IMR-90 (cell line): Measurements from ENCODE around the gene FCHSD2. TPM values are rescaled to one million over a fixed set of nuclear protein-coding genes. Genes with fewer than 3 reads are reported as not detected.

Experiments used
- ATAC-seq: fragments of 200-7000 bp; cut with Tn5 transposase; 2 replicates; pipeline ENCODE4 v1.9.1; 2020; ENCODE audit warnings: low read depth, mild to moderate bottlenecking, moderate library complexity
- BruUV-seq: library from RNA; stranded (reverse); fragments of 400-500 nt; replicated peaks from 2 replicates; lab custom pipeline; 2021; lab: Mats Ljungman, UMichigan
- CTCF ChIA-PET: fragments of 300-600 bp; formaldehyde crosslinking; extraction: SDS; loops from one replicate; lab custom pipeline; 2021; ENCODE audit warnings: antibody characterized with exemption; lab: Yijun Ruan, JAX
- POLR2A ChIA-PET: fragments of 300-600 bp; sonication (Branson Sonifier 250); formaldehyde crosslinking; loops from one replicate; lab custom pipeline; 2022; ENCODE audit warnings: antibody characterized with exemption; ENCODE audit not compliant: unreplicated experiment; lab: Charles Lee
- DNase-seq: peaks from one replicate; pipeline ENCODE4 v3.0.0; 2013
- H2AFZ ChIP-seq: replicated peaks from 2 replicates; pipeline ENCODE3; 2013; ENCODE audit warnings: low read length, mild to moderate bottlenecking; ENCODE audit not compliant: poor library complexity
- H2AK5ac ChIP-seq: 2 replicates; pipeline ENCODE4 v1.6.1; 2013; ENCODE audit warnings: low read depth, low read length, inconsistent platforms
- H2AK9ac ChIP-seq: replicated peaks from 2 replicates; pipeline ENCODE3; 2013; ENCODE audit warnings: mild to moderate bottlenecking, low read depth, low read length, moderate library complexity; ENCODE audit not compliant: poor library complexity
- H2BK120ac ChIP-seq: 2 replicates; pipeline ENCODE4 v1.6.1; 2013; ENCODE audit warnings: low read depth, low read length, inconsistent platforms
- H2BK15ac ChIP-seq: 3 replicates; pipeline ENCODE4 v1.6.1; 2013; ENCODE audit warnings: low read depth, low read length, inconsistent platforms
- H2BK20ac ChIP-seq: 2 replicates; pipeline ENCODE4 v1.6.1; 2013; ENCODE audit warnings: low read depth, mild to moderate bottlenecking, inconsistent platforms, low read length, moderate library complexity
- H2BK5ac ChIP-seq: 2 replicates; pipeline ENCODE4 v1.6.1; 2013; ENCODE audit warnings: mild to moderate bottlenecking, low read depth, low read length, inconsistent platforms; ENCODE audit not compliant: poor library complexity, severe bottlenecking
- H3K14ac ChIP-seq: replicated peaks from 2 replicates; pipeline ENCODE4 v1.6.1; 2013; ENCODE audit warnings: low read depth, low read length, inconsistent platforms
- H3K18ac ChIP-seq: 2 replicates; pipeline ENCODE4 v1.6.1; 2013; ENCODE audit warnings: low read depth, low read length, control low read depth
- H3K23ac ChIP-seq: 2 replicates; pipeline ENCODE4 v1.6.1; 2013; ENCODE audit warnings: low read depth, low read length, inconsistent platforms
- H3K27ac ChIP-seq: 2 replicates; pipeline ENCODE4 v1.5.1; 2013; ENCODE audit warnings: mild to moderate bottlenecking, control low read depth, low read length; ENCODE audit not compliant: insufficient read depth
- H3K27me3 ChIP-seq: 2 replicates; pipeline ENCODE4 v1.6.1; 2013; ENCODE audit warnings: low read length; ENCODE audit not compliant: control insufficient read depth, insufficient read depth
- H3K36me3 ChIP-seq: 2 replicates; pipeline ENCODE4 v1.6.1; 2013; ENCODE audit warnings: low read length, mixed read lengths; ENCODE audit not compliant: control insufficient read depth, insufficient read depth
- H3K4ac ChIP-seq: 2 replicates; pipeline ENCODE4 v1.6.1; 2013; ENCODE audit warnings: low read depth, low read length, inconsistent platforms
- H3K4me1 ChIP-seq: 2 replicates; pipeline ENCODE4 v1.6.1; 2013; ENCODE audit warnings: low read length, mixed read lengths; ENCODE audit not compliant: control insufficient read depth, insufficient read depth
- H3K4me2 ChIP-seq: 2 replicates; pipeline ENCODE4 v1.6.1; 2013; ENCODE audit warnings: low read depth, mild to moderate bottlenecking, control low read depth, low read length, moderate library complexity
- H3K4me3 ChIP-seq: 2 replicates; pipeline ENCODE4 v1.5.1; 2013; ENCODE audit warnings: low read depth, mild to moderate bottlenecking, control low read depth, low read length, moderate library complexity; ENCODE audit not compliant: insufficient read depth
- H3K56ac ChIP-seq: 2 replicates; pipeline ENCODE4 v1.6.1; 2013; ENCODE audit warnings: low read length, inconsistent platforms; ENCODE audit not compliant: insufficient read depth; ENCODE audit errors: extremely low read depth
- H3K79me1 ChIP-seq, 2 experiments: 2 replicates each; pipeline ENCODE4 v1.6.1; 2013; ENCODE audit warnings: low read length in 2 of 2, inconsistent platforms in 1 of 2, low read depth in 1 of 2
- H3K9ac ChIP-seq: 2 replicates; pipeline ENCODE4 v1.6.1; 2013; ENCODE audit warnings: low read depth, low read length, control low read depth
- H3K9me1 ChIP-seq: 2 replicates; pipeline ENCODE4 v1.6.1; 2013; ENCODE audit warnings: low read length, inconsistent platforms; ENCODE audit not compliant: insufficient read depth
- H3K9me3 ChIP-seq: 2 replicates; pipeline ENCODE4 v1.6.1; 2013; ENCODE audit warnings: low read length; ENCODE audit not compliant: control insufficient read depth, insufficient read depth
- H4K20me1 ChIP-seq: 2 replicates; pipeline ENCODE4 v1.6.1; 2013; ENCODE audit warnings: low read length, inconsistent platforms; ENCODE audit not compliant: insufficient read depth
- H4K5ac ChIP-seq: 2 replicates; pipeline ENCODE4 v1.6.1; 2013; ENCODE audit warnings: mild to moderate bottlenecking, low read depth, low read length, control low read depth
- H4K8ac ChIP-seq, 2 experiments: 2 replicates each; pipeline ENCODE4 v1.6.1; 2013; ENCODE audit warnings: low read depth in 2 of 2, low read length in 2 of 2, control low read depth in 1 of 2, inconsistent platforms in 1 of 2
- H4K91ac ChIP-seq: 2 replicates; pipeline ENCODE4 v1.6.1; 2013; ENCODE audit warnings: low read depth, low read length, inconsistent platforms; ENCODE audit not compliant: insufficient read depth
- BHLHE40 ChIP-seq: fragments of 150-350 bp; IDR thresholded peaks from 2 replicates; pipeline ENCODE4 v1.6.1; 2016; ENCODE audit warnings: mild to moderate bottlenecking, low read depth, low read length
- CEBPB ChIP-seq: IDR thresholded peaks from 2 replicates; pipeline ENCODE4 v1.6.1; 2012; ENCODE audit warnings: low read depth, low read length, improper control_type of control experiment
- CHD1 ChIP-seq: IDR thresholded peaks from 2 replicates; pipeline ENCODE4 v1.6.1; 2012; ENCODE audit warnings: low read depth, low read length, improper control_type of control experiment
- CTCF ChIP-seq: conservative IDR thresholded peaks from 2 replicates; pipeline ENCODE4 v1.5.1; 2012; ENCODE audit warnings: mild to moderate bottlenecking, low read depth, low read length, improper control_type of control experiment
- FOS ChIP-seq: fragments of 150-350 bp; IDR thresholded peaks from 2 replicates; pipeline ENCODE4 v1.6.1; 2016; ENCODE audit warnings: low read depth, low read length
- MAFK ChIP-seq: IDR thresholded peaks from 2 replicates; pipeline ENCODE4 v1.6.1; 2012; ENCODE audit warnings: low read depth, low read length, improper control_type of control experiment
- MAZ ChIP-seq: IDR thresholded peaks from 2 replicates; pipeline ENCODE4 v1.6.1; 2012; ENCODE audit warnings: low read depth, mild to moderate bottlenecking, low read length, improper control_type of control experiment, moderate library complexity, borderline replicate concordance
- MXI1 ChIP-seq: IDR thresholded peaks from 2 replicates; pipeline ENCODE4 v1.6.1; 2012; ENCODE audit warnings: low read depth, mild to moderate bottlenecking, low read length, moderate library complexity, borderline replicate concordance
- NFE2L2 ChIP-seq: fragments of 150-350 bp; IDR thresholded peaks from 2 replicates; pipeline ENCODE4 v1.6.1; 2016; ENCODE audit warnings: low read depth, mild to moderate bottlenecking, low read length
- POLR2A ChIP-seq: IDR thresholded peaks from 2 replicates; pipeline ENCODE4 v1.6.1; 2012; ENCODE audit warnings: mild to moderate bottlenecking, low read depth, low read length
- RAD21 ChIP-seq: IDR thresholded peaks from 2 replicates; pipeline ENCODE4 v1.6.1; 2012; ENCODE audit warnings: low read length, improper control_type of control experiment
- RCOR1 ChIP-seq: IDR thresholded peaks from 2 replicates; pipeline ENCODE4 v1.6.1; 2012; ENCODE audit warnings: mild to moderate bottlenecking, low read length, improper control_type of control experiment; ENCODE audit not compliant: insufficient replicate concordance
- RFX5 ChIP-seq: IDR thresholded peaks from 2 replicates; pipeline ENCODE4 v1.8.0; 2012; ENCODE audit warnings: low read depth, mild to moderate bottlenecking, low read length, moderate library complexity
- SMC3 ChIP-seq: fragments of 150-350 bp; IDR thresholded peaks from 2 replicates; pipeline ENCODE4 v1.6.1; 2016; ENCODE audit warnings: low read depth, mild to moderate bottlenecking, antibody characterized with exemption, low read length, moderate library complexity
- USF2 ChIP-seq: fragments of 150-350 bp; IDR thresholded peaks from 2 replicates; pipeline ENCODE4 v1.6.1; 2017; ENCODE audit warnings: mild to moderate bottlenecking, antibody characterized with exemption, low read length, low read depth
- WGBS, 2 experiments: methylation state at CpG; one replicate each; pipeline versions ENCODE4 v1.1.5 to v1.1.7; 2013; ENCODE audit warnings: missing lambda C conversion rate in 2 of 2; ENCODE audit not compliant: insufficient read length in 1 of 2; ENCODE audit errors: extremely low coverage in 2 of 2; 5-methylcytosine and 5-hydroxymethylcytosine counted together
- dilution Hi-C: fragments of 300-500 bp; cut with HindIII; formaldehyde crosslinking; loops from one replicate; pipeline ENCODE4 v1.14.3; 2018; ENCODE audit warnings: low sequenced_read_pairs; ENCODE audit not compliant: unreplicated experiment
- in situ Hi-C: fragments of 300-500 bp; cut with MboI; formaldehyde crosslinking; loops from 3 replicates; pipeline ENCODE4 v1.14.3; 2019; ENCODE audit warnings: low sequenced_read_pairs, inconsistent platforms, mixed read lengths
- intact Hi-C: fragments of 100-400 bp; cut with micrococcal nuclease; formaldehyde crosslinking; loops from 2 replicates; pipeline ENCODE4 v1.10.0; 2022
- polyA plus RNA-seq, 3 experiments: library from polyadenylated mRNA; depleted of rRNA; stranded (reverse); fragments of >200 nt; gene quantifications; 2 replicates each; pipeline ENCODE4 v1.2.3, GENCODE V29; 2012; ENCODE audit warnings: low replicate concordance in 1 of 3
- total RNA-seq: library from RNA; depleted of rRNA; stranded (reverse); fragments of >200 nt; gene quantifications from 2 replicates; pipeline ENCODE4 v1.2.3, GENCODE V29; 2012
- TF ChIP-seq, protein P1 (sequence below): fragments of 150-350 bp; IDR thresholded peaks from 2 replicates; pipeline ENCODE4 v1.6.1; 2016; ENCODE audit warnings: low read depth, mild to moderate bottlenecking, low read length, moderate library complexity, borderline replicate concordance

Gene FCHSD2
- total and polyA plus RNA-seq, 2 of the 4 experiments (the other 2 are of a cell fraction) = 5.9 to 18.7 TPM

DNA sequence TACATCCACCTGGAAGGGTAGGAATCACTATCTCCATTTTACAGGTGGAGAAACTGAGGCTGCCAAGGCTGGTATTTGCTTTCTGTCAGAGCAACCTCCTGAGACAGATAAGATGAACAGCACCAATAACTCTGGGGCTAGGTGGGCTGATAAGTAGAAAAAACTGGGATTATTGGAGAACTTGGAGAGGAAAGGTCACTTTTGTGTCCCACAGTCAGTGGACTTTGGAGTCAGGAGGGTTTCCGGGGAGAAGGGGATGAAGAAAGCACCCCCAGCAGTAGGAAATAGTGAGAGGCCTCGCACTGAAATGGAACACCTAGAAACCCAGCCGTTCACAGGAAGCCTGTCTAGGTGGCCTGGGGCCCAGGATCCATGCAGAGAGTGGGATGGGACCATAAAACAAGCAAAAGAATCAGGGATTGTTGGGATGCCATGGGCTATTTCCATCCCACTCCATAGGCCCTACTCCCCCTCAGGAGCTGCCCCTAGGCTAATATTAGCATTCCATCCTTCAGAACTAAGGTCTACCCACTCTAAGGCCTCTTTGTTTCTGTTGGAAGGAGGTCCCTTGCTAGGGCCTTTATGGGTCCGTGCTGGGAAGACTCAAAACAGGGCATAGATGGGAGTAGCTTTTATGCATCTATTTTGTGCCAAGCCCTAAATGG, 31.0 kb upstream of the FCHSD2 start:
- no peaks in the 10 kb centered on the region for H3K27me3 ChIP-seq
- no peak overlapping the region for H2BK5ac ChIP-seq

More for the DNA sequence above, 31.0 kb upstream of the FCHSD2 start:
- Histone ChIP-seq H3K79me1 (no peaks in the 10 kb centered on the region), H3K9me3 (no peaks in the 10 kb centered on the region), H2BK15ac (no peak overlapping the region), H3K14ac (no peak overlapping the region), H3K9me1 (peaks cover 15% of the 10 kb centered on the region), H3K27ac (no peak overlapping the region), H3K4me2 (no peak overlapping the region), H4K8ac (no peak overlapping the region), H3K4me3 (no peak overlapping the region), H4K91ac (no peak overlapping the region), H4K5ac (no peak overlapping the region), H3K36me3 (no peaks in the 10 kb centered on the region), H3K4ac (no peak overlapping the region), H2AFZ (no peak overlapping the region), H3K23ac (no peak overlapping the region), H2AK5ac (no peak overlapping the region), H4K20me1 (no peaks in the 10 kb centered on the region), H2AK9ac (no peak overlapping the region), H2BK20ac (no peak overlapping the region), H3K56ac (no peak overlapping the region), H3K4me1 (peaks cover 5% of the 10 kb centered on the region), H3K9ac (no peak overlapping the region), H3K18ac (no peak overlapping the region), H2BK120ac (no peak overlapping the region)
- BruUV-seq = no TSS peak
- ChIA-PET CTCF (no interaction called here), POLR2A (no interaction called here)
- no peak for DNase-seq
- dilution Hi-C loops = no loop called here
- WGBS, 2 experiments = no CpG with 5 or more reads among the region's 4 CpGs
- intact Hi-C loops = no loop called here
- TF ChIP-seq CTCF (no peak), MAFK (no peak), NFE2L2 (no peak), RAD21 (no peak), CHD1 (no peak), CEBPB (no peak), FOS (no peak), USF2 (no peak), SMC3 (no peak), POLR2A (no peak), MAZ (no peak), RCOR1 (no peak), RFX5 (no peak), MXI1 (no peak), BHLHE40 (no peak)
- TF ChIP-seq, protein P1, sequence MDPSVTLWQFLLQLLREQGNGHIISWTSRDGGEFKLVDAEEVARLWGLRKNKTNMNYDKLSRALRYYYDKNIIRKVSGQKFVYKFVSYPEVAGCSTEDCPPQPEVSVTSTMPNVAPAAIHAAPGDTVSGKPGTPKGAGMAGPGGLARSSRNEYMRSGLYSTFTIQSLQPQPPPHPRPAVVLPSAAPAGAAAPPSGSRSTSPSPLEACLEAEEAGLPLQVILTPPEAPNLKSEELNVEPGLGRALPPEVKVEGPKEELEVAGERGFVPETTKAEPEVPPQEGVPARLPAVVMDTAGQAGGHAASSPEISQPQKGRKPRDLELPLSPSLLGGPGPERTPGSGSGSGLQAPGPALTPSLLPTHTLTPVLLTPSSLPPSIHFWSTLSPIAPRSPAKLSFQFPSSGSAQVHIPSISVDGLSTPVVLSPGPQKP = no peak
- in situ Hi-C loops = no loop called here
- ATAC-seq = no peak
